Large intestine (tissue), 12 donors: ENCODE measurements around the gene SHKBP1. TPM values are rescaled to one million over a fixed set of nuclear protein-coding genes. Genes with fewer than 3 reads are reported as not detected.

Source experiments
- DNase-seq, 2 donors: peaks; one replicate each; pipeline versions ENCODE4 v3.0.0 to v3.0.0-alpha.2; 2013
- H3K27ac ChIP-seq: one replicate; pipeline ENCODE4 v1.5.1; 2013; ENCODE audit warnings: low read length
- H3K27me3 ChIP-seq: 2 replicates; pipeline ENCODE4 v1.6.1; 2013; ENCODE audit warnings: low read length; ENCODE audit not compliant: control insufficient read depth, insufficient read depth
- H3K36me3 ChIP-seq: 2 replicates; pipeline ENCODE4 v1.6.1; 2013; ENCODE audit warnings: low read length; ENCODE audit not compliant: control insufficient read depth, insufficient read depth
- H3K4me1 ChIP-seq: one replicate; pipeline ENCODE4 v1.6.1; 2013; ENCODE audit warnings: low read length; ENCODE audit not compliant: control insufficient read depth, insufficient read depth
- H3K4me3 ChIP-seq: one replicate; pipeline ENCODE4 v1.5.1; 2013; ENCODE audit warnings: low read length
- H3K9me3 ChIP-seq: one replicate; pipeline ENCODE4 v1.6.1; 2013; ENCODE audit warnings: mild to moderate bottlenecking, low read depth, low read length, moderate library complexity; ENCODE audit not compliant: control insufficient read depth
- WGBS: methylation state at CpG from one replicate; pipeline ENCODE4 v1.1.5; 2013; ENCODE audit warnings: low lambda C conversion rate; ENCODE audit not compliant: insufficient coverage; 5-methylcytosine and 5-hydroxymethylcytosine counted together
- long read RNA-seq, 11 donors: transcript quantifications; one replicate each; lab custom pipeline, GENCODE V29; 2026
- polyA plus RNA-seq: library from polyadenylated mRNA; unstranded; fragments of 120-200 nt; gene quantifications from one replicate; pipeline ENCODE4 v1.2.1, GENCODE V29; 2013

The SHKBP1 gene, protein sequence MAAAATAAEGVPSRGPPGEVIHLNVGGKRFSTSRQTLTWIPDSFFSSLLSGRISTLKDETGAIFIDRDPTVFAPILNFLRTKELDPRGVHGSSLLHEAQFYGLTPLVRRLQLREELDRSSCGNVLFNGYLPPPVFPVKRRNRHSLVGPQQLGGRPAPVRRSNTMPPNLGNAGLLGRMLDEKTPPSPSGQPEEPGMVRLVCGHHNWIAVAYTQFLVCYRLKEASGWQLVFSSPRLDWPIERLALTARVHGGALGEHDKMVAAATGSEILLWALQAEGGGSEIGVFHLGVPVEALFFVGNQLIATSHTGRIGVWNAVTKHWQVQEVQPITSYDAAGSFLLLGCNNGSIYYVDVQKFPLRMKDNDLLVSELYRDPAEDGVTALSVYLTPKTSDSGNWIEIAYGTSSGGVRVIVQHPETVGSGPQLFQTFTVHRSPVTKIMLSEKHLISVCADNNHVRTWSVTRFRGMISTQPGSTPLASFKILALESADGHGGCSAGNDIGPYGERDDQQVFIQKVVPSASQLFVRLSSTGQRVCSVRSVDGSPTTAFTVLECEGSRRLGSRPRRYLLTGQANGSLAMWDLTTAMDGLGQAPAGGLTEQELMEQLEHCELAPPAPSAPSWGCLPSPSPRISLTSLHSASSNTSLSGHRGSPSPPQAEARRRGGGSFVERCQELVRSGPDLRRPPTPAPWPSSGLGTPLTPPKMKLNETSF
- 27.8 TPM for polyA plus RNA-seq
- long read RNA-seq, donor 1, partial matches to known transcripts: 0 of 4 reads
- long read RNA-seq, donor 1, other reads (novel, unspliced or antisense): 0 of 4 reads
- long read RNA-seq, donor 2, transcript SHKBP1-201 (18 exons, 2,363 nt): major isoform, 6 of 6 reads
- long read RNA-seq, donor 2, partial matches to known transcripts: 0 of 6 reads
- long read RNA-seq, donor 2, other reads (novel, unspliced or antisense): 0 of 6 reads
- long read RNA-seq, donor 3, transcript SHKBP1-201 (18 exons, 2,363 nt): major isoform, 6 of 6 reads
- long read RNA-seq, donor 3, partial matches to known transcripts: 0 of 6 reads
- long read RNA-seq, donor 3, other reads (novel, unspliced or antisense): 0 of 6 reads
- long read RNA-seq, donor 4: 0 reads
- long read RNA-seq, donor 5, transcript SHKBP1-201 (18 exons, 2,363 nt): major isoform, 5 of 6 reads
- long read RNA-seq, donor 5, partial matches to known transcripts: 0 of 6 reads
- long read RNA-seq, donor 5, other reads (novel, unspliced or antisense): 0 of 6 reads
- long read RNA-seq, donor 6, transcript SHKBP1-201 (18 exons, 2,363 nt): major isoform, 6 of 7 reads
- long read RNA-seq, donor 6, partial matches to known transcripts: 0 of 7 reads
- long read RNA-seq, donor 6, other reads (novel, unspliced or antisense): 0 of 7 reads
- long read RNA-seq, donor 7, partial matches to known transcripts: 0 of 3 reads
- long read RNA-seq, donor 7, other reads (novel, unspliced or antisense): 0 of 3 reads
- long read RNA-seq, donor 8, transcript SHKBP1-201 (18 exons, 2,363 nt): major isoform, 10 of 11 reads
- long read RNA-seq, donor 8, partial matches to known transcripts: 0 of 11 reads
- long read RNA-seq, donor 8, other reads (novel, unspliced or antisense): 0 of 11 reads
- long read RNA-seq, donor 9, partial matches to known transcripts: 0 of 2 reads
- long read RNA-seq, donor 9, other reads (novel, unspliced or antisense): 0 of 2 reads
- long read RNA-seq, donor 10, transcript SHKBP1-201 (18 exons, 2,363 nt): major isoform, 10 of 16 reads
- long read RNA-seq, donor 10, partial matches to known transcripts: 5 of 16 reads
- long read RNA-seq, donor 10, other reads (novel, unspliced or antisense): 0 of 16 reads
- long read RNA-seq, donor 11, transcript SHKBP1-201 (18 exons, 2,363 nt): major isoform, 5 of 5 reads
- long read RNA-seq, donor 11, partial matches to known transcripts: 0 of 5 reads
- long read RNA-seq, donor 11, other reads (novel, unspliced or antisense): 0 of 5 reads

DNA sequence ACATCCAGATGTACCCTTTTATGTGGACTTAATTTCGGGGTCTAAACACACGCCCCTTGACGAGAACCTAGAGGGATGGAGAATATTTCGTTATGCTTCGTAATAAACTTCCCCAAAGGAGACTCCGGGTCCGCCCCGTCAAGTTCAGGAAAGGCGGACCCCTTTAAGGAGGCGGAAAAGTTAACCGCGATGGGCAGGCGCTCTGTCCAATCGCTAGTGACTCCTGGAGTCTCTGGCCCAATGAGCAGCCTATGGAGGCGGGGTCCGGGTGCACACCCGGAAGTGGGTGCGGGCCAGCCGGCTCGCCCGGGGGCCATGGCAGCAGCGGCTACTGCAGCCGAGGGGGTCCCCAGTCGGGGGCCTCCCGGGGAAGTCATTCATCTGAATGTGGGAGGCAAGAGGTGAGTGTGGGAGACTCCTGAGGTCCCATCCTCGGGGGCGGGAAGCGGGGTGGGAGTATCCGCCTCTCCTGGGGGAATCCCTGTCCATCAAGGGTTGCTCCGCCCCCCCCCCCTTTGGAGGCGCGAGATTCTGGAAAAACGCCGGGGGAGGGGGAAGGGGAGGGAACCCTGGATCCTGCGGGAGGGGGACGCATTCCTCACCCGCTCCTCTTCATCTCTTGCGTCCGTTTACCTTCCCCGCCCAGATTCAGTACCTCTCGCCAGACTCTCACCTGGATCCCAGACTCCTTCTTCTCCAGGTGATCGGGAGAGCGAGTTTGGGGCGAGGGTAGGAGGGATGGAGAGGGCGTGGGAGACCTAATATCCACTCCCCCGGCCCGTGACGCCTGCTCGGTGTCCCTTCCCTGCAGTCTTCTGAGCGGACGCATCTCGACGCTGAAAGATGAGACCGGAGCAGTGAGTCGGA lies at the start of gene SHKBP1:
TSS of gene SHKBP1 (plus strand) at position 289 of the 867 bp plus-strand sequence. CDS start at position 316, 27 bp downstream.
- peaks cover 6% of the 10 kb centered on the region for H3K27me3 ChIP-seq

DNA sequence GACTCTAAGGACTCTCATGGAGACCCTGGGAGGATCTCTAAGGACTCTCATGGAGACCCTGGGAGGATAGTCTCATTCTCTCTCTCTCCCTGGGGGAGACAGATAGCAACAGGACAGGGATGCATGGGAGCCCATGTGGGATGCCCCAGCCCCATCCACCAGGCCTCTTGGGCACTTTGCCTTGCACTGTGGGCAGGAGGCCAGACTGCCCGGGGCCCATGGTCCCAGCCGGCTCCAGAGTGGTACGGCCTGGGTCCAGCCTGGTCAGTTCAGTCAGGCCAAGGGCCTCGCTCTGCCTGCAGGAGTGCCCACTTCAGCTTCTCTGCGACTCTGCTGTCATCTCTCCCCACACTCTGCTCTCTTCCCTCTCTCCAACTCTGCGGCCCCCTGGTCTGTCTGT lies 48.6 kb upstream of the SHKBP1 start:
- Histone ChIP-seq H3K27me3 (peaks cover 16% of the 10 kb centered on the region), H3K4me1 (peaks cover 19% of the 10 kb centered on the region), H3K4me3 (no peak overlapping the region), H3K36me3 (no peaks in the 10 kb centered on the region), H3K9me3 (no peaks in the 10 kb centered on the region), H3K27ac (no peak overlapping the region)
- DNase-seq: no peak
- WGBS: no CpG with 5 or more reads among the region's 6 CpGs

More for the DNA sequence above, at the start of gene SHKBP1:
- Histone ChIP-seq H3K36me3 (peaks cover 16% of the 10 kb centered on the region), H3K4me3 (peak within 1 kb of the TSS; percentile 77), H3K27ac (no peak within 1 kb of the TSS), H3K9me3 (no peaks in the 10 kb centered on the region), H3K4me1 (peaks cover 12% of the 10 kb centered on the region)
- peak; percentile 93 to 94 for DNase-seq
- no CpG with 5 or more reads among the region's 55 CpGs for WGBS

DNA sequence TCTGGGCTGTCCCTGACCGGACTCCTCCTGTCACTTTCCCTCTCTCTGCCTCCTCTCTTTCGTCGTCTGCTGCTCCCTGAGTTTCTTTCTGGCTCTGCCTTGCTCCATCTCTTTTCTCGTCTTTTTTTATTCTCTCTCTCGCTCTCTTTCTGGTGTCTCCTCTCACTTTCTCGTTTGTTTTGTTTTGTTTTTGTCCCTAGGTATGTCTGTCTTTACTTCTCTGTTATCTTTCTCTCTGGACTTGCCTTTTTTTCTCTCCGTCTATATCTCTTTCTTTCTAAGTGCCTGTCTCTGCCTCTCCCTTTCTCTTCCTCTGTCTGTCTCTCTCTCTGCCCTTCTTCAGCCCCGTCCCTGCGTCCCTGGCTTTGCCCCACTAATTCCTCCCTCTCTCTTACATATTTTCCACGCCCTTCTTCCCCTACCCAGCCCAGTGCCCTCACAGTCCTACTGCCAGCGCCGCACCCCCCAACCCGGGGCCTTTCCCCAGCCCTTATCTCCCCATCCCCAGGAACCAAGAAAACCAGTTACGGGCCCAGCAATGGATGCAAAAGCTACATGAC lies 48.1 kb upstream of the SHKBP1 start:
- WGBS: 81% methylated on average over 9 of the region's 14 CpGs
- Histone ChIP-seq H3K36me3 (no peaks in the 10 kb centered on the region), H3K4me1 (peaks cover 13% of the 10 kb centered on the region), H3K4me3 (no peak overlapping the region), H3K9me3 (peaks cover 1% of the 10 kb centered on the region), H3K27ac (no peak overlapping the region), H3K27me3 (peaks cover 19% of the 10 kb centered on the region)
- DNase-seq: no peak

DNA sequence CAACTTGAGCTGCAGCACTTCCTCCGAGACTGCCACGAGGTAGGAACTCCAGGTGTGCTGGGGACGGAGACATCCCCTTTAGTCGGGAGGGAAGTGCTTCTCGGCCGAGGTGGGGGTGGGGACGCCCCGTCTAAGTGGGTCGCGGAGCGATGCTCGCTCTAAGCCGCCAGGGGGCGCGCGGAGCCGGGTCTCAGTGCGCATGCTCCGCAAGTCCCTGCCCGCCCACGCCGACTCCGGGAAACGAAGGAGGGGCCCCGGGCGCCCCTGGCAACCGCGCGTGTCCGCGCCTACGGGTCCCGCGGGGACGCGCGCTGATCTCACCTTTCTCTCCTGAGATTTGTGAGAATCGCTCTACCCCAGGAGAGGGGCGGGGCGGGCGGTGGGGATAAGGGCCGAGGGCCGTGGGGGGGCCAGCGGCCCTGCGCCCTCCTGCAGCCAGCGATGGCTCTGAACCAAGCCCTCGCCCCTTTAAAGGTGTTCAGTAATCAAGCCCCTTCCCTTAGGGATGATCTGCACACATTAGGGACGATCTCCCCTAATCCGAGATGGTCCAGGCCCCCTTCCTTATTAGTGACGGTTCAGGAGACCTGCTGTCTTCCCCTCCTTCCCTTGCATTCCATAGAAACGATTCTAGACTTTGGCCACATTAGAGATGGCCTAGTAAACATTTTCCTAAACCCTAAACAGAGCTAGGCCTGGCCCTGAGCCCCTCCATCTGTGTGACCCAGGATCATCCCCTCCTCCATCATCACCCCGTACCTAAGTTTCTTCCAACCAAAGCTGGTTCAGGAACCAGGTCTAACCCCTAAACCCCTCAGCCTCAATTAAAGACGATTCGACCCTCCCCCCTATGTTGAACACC lies 47.3 kb upstream of the SHKBP1 start:
- no peaks in the 10 kb centered on the region for H3K36me3 ChIP-seq
- H3K4me3 ChIP-seq: peak overlapping the region; percentile 38
- peaks cover 19% of the 10 kb centered on the region for H3K27me3 ChIP-seq
- H3K9me3 ChIP-seq: peaks cover 8% of the 10 kb centered on the region
- H3K4me1 ChIP-seq: peaks cover 13% of the 10 kb centered on the region
- no CpG with 5 or more reads among the region's 54 CpGs for WGBS
- no peak overlapping the region for H3K27ac ChIP-seq
- DNase-seq: peak; percentile 84 to 92

DNA sequence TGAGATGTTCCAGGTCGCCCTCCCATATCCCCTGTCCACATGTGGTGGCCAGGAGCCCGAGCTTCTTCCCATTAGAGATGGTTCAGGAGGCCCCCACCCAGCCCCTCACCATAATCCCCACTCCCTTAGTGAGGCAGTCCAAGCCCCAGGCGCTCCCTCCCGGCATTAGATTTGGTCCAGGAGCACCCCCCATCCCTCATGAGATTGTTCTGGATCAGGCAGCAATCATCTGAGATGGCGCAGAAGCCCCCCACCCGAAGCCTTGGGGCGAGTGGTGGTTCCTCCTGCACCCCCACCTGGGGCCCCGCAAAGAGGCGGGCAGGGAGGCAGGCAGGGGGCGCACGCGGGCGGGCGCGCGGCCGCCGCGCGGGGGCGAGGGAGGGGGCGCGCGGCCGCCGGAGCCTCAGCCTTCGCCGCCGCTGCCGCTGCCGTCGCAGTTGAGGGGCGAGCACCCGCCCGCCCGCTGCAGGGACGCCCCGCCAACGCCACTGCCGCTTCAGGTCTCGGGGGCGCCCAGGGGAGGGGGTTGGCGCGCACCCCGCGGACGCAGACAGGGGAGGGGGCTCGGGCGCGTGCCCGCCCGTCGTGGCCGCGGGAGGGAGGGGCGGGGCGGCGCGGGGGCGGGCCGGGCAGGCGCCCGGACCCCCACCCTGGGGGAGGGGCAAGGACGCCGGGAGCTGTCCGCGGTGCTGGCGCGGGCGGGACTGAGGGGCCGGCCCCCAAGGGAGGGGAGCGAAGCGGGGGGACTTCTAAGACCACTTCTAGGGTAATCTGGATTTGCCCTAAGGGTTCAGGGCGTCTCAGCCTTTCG lies 46.4 kb upstream of the SHKBP1 start:
- no peak overlapping the region for H3K27ac ChIP-seq
- peaks cover 8% of the 10 kb centered on the region for H3K9me3 ChIP-seq
- H3K27me3 ChIP-seq: peaks cover 19% of the 10 kb centered on the region
- peak overlapping the region; percentile 8 for H3K4me3 ChIP-seq
- peaks cover 13% of the 10 kb centered on the region for H3K4me1 ChIP-seq
- WGBS: no CpG with 5 or more reads among the region's 75 CpGs
- peak in 1 of 2 donors; percentile 30 for DNase-seq
- H3K36me3 ChIP-seq: no peaks in the 10 kb centered on the region

DNA sequence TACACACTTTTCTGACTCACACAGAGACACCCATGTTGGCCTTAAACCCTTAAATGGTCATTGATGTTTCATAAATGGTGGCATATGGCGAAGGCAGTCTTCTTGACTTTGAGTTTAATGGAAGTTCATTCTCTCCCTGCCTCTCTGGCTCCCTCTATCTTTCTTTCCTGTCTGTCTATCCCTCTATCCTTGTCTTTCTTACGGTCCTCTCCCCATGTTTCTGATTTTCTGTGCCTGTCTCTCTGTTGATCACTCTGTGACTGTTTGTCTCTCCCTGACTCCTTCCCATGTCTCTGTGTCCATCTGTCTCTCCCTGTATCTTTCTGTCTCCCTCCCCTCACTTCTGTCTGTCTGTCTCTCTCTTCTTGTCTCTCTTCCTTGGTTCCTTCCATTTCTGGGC lies 43.2 kb upstream of the SHKBP1 start:
- Histone ChIP-seq H3K4me3 (no peak overlapping the region), H3K9me3 (peaks cover 8% of the 10 kb centered on the region), H3K27me3 (peaks cover 22% of the 10 kb centered on the region), H3K4me1 (peaks cover 13% of the 10 kb centered on the region), H3K36me3 (no peaks in the 10 kb centered on the region), H3K27ac (no peak overlapping the region)
- 59% methylated on average over 2 of the region's 2 CpGs for WGBS
- DNase-seq: no peak

DNA sequence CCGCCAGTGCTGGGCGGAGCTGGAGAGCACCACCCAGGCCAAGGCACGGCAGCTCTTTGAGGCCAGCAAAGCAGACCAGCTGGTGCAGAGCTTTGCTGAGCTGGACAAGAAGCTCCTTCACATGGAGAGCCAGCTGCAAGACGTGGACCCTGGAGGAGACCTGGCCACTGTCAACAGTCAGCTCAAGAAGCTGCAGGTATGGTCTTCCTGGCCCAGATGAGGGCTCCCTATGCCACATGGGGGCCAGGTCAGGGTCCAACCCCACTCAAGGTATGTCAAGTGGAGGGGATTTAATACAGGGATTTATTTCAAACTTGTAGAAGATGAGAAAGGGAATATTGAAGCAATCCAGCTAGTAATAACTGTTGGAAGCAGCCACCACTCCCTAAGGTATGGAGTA lies 42.5 kb upstream of the SHKBP1 start:
- DNase-seq: no peak
- H3K4me3 ChIP-seq: no peak overlapping the region
- no CpG with 5 or more reads among the region's 4 CpGs for WGBS
- H3K36me3 ChIP-seq: no peaks in the 10 kb centered on the region
- peaks cover 22% of the 10 kb centered on the region for H3K27me3 ChIP-seq
- H3K27ac ChIP-seq: no peak overlapping the region
- peaks cover 13% of the 10 kb centered on the region for H3K4me1 ChIP-seq
- H3K9me3 ChIP-seq: peaks cover 8% of the 10 kb centered on the region
